GM18520 (cell line): ENCODE results near the gene C2orf68.
"Not testable (repeated sequence)": the region's sequence is repeated elsewhere in the genome, so short reads cannot be mapped to it uniquely, and the experiment has no call there.

Source experiments
- ATAC-seq: cut with Tn5 transposase; IDR thresholded peaks from one replicate; pipeline ENCODE4 v1.9.1; 2021; ENCODE audit not compliant: unreplicated experiment

Gene C2orf68

DNA sequence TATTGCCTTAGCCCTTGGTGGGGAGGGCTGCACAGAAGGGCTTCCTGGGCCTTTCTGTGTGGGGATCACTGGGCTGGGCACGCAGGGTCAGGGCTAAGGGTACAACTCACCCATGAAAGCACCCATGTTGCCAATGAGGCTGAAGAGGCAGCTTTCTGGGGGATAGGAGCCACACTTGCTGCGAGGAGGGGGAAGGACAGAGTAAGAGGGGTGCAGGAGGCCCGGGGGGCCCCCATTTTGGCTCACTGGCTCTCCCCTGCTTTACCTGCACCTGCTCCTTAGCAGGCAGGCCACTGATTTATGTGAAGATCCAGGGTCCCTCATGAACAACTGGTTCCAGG, 11.7 kb downstream of the C2orf68 start:
- ATAC-seq: no peak

DNA sequence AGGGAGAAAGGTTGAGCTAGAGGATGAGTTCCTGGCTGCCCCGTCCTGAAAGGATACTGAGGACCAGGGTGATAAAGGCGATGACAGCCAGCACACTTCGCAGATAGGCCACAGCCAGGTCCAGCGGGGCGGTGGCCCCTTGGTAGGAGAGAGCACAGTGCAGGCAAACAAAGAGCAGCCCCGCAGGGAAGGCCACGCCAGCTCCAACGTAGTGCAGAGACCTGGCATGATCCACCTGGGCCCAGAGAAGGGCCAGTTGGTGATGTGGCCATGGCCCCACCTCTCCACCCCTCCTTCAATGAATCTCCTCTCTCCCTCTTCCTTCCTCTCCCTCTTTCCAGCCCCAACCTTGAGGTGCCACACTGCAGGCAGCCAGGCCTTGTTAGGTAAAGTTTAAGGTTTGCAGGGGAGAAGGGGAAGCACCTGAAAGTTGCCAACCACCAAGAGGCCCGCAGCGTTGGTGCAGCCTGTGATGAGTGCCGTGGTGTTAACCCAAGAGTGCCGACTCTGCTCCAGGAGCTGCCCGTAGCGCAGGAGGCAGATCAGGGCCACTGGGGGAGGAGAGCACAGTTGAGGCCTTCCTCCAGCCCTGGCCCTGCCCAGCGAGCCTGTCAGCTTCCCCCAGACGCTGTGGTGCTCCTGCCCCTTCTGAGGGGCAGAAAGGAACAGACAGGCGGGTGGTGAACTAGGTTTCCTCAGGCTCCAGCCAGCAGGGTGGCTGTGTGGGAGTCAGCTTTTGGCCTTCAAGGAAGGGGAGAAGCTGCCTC, 12.2 kb downstream of the C2orf68 start:
- no peak for ATAC-seq

DNA sequence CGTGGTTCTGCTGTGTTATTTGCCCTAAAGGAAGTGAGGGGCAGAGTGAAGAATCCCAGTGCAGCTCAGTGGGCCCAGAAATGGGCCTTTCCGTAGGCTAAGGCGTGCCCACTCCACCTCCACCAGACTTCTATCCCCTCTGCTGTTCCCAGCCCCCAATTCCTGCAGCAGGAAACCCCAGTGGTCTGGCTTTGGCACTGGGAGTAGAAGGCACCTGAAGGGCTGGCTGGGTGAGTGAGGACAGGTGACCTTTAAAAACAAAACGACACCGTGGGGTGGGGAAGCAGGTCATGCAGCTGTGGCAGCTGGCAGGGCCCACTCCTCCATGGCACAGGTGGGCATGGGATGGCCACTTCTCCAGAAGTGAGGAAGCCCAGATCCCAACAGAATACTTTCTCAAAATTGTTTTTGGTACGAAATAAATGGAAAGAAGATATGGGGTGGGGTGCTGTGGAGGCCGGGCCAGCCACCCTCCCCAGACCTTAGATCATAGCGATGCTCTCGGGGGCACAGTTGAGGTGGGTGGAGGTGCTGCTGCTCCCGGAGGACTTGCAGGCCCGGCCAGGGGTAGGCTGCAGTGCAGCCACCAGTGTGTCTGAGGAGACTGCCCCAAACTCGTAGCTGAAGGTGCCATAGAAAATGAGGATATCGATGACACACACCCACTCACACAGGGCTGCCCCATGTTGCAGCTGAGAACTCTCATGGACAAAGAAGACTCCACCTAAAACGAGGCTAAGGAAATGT, 13.1 kb downstream of the C2orf68 start:
- no peak for ATAC-seq

DNA sequence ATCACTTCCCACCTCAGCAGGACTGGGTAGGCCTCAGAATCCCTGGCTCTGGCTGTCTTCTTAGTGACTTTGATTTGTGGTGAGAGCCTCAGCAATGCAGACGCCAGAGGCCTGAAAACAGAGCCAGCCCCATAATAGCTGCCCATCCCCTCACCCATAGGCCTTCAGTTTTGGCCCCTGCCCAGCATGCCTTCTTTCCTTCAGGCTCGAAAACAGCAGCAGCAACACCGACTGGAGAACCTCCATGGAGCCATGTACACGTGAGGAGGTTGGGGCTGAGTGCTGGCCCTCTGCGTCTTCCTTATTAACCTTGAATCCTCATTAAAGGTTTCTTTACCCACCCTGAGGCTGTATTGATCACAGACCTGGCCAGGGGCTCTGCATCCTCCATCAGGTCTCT, 14.6 kb downstream of the C2orf68 start:
- no peak for ATAC-seq

DNA sequence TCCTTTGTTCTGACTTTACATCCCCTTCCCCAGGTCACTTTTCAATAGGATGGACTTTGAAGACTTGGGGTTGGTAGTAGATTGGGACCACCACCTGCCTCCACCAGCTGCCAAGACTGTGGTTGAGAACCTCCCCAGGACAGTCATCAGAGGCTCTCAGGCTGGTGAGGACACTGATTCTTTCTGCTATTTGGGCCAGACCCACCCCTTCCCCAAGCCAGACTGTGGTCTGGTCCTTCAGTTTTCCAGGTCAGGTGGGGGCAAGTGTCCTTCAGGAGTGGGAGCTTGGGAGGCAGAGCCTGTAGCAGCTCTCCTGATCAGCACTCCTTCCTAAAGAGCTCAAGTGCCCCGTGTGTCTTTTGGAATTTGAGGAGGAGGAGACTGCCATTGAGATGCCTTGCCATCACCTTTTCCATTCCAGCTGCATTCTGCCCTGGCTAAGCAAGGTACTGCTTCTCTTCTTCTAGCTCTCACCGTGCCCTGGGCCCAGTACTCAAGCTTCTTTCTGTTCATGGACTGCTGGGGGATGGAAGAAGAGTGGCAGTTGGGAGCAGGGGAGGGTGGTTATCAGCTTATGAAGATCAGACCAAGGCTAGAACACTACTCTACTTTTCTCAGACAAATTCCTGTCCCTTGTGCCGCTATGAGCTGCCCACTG, 15.3 kb downstream of the C2orf68 start:
- no peak for ATAC-seq

DNA sequence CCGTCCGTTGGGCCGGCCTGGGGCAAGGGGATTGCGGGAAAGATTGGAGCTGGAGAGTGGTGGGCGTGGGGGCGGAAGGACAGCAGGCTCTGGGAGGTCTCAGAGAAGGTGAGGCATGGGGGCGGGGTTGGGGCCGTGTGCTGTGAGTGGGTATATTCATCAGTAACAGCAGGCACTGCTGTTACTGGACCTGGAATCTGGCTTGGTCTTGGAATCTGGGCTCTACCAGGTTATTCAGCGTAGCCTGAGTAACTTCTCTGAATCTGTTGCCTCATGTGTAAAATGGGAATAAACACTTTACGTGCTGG, 15.9 kb downstream of the C2orf68 start:
- ATAC-seq: no peak

DNA sequence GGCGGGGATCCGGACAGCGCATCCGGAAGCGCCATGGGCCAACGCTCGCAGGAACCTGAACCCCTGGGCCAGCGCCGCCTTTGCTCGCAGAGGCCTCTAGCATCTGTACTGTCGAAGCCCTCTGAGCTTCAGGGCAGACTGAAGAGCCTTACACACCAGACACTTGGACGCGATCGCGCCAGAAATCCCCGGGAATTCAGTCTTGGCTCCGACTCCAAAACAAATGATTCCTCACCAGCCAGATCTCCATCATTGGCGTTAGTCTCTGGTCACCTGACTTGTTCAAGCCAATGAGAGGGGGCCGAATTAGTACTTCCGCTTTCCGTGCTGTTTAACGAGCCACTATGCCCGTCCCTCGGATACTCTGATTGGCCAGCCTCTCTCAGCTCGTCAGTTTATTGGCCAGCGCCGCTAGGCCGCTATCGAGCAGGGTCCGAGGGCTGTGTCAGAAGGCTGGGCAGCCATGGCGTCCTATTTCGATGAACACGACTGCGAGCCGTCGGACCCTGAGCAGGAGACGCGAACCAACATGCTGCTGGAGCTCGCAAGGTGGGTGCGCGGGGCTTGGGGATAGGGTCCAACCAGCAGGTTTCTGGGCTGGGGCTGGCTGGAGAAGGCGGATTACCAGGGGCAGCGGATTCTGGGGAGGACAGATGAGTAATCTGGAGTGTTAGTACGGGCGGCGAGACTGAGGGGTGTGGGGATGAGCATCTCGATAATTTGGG, 16.4 kb downstream of the C2orf68 start, which contains the start of gene RNF181:
Gene RNF181 (plus strand): TSS at position 445 of the 725 bp plus-strand sequence. CDS start 19 bp downstream, at position 464.
- ATAC-seq: peak; percentile 99

DNA sequence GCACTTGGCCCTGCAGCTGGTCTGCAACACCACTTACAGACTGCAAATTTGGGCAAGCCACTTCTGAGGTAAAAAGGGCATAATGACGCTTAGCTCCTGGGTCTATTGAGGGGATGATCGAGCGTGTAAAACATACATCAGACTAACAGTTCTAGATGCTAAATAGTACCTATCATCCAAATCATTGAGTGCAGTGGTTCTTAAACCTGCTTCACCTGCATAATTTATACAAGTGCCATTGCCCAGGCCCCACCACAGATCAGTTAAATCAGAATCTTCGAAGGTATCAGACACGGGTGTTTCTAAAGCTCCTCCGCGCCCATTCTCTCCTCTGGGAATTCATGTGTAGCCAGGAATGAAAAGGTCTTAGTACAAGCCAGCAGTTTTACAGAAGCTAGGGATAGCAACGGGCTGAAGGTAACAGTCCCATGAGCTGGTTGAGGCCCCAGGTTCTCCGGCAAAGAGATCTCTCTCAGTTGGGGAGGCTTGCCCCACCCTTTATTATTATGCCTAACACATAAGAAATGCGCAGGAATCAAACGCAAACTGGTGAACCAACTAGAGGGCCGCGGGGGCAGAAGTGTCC, 17.1 kb downstream of the C2orf68 start:
- no peak for ATAC-seq

DNA sequence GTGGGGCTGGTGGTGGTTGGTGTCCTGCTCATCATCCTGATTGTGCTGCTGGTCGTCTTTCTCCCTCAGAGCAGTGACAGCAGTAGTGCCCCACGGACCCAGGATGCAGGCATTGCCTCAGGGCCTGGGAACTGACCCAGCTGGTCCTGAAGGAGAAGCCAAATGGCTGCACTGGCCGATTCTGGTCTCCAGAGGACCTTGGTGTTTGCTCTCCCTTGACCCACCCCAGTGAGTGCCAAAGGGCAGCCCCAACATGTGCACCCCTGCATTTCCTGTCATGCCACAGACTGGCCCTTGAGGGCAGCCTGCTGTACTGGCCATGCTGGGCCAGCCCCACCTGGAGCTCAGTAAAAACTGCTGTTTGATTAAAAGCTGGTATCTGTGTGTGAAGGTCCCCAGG, 18.8 kb downstream of the C2orf68 start:
- no peak for ATAC-seq

DNA sequence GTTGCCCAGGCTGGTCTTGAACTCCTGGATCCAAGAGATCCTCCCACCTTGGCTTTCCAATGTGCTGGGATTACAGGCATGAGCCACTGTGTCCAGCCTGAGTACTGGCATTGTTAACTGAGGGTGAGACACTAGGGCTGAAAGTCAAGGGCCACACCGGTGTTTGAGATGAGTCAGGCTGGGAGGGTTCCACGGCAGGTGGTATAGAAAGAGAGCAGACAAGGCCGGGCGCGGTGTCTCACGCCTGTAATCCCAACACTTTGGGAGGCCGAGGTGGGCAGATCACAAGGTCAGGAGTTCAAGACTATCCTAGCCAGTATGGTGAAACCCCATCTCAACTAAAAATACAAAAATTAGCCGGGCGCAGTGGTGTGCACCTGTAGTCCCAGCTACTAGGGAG, 19.6 kb downstream of the C2orf68 start:
- ATAC-seq: not testable (repeated sequence)

DNA sequence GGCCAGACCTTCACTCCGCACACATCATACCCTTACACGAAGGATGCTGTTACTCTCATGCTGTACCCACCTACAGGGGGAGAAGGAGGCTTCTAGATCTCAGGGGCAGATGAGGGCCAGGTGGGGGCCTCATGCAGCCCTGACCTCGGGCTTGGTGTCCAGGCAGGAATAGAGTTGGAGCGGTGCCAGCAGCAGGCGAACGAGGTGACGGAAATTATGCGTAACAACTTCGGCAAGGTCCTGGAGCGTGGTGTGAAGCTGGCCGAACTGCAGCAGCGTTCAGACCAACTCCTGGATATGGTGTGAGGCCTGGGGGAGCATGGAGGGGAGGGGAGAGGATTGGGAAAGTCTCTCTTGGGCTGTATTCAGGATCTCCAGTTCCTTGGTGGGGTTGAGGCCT, 20.3 kb downstream of the C2orf68 start:
- no peak for ATAC-seq

DNA sequence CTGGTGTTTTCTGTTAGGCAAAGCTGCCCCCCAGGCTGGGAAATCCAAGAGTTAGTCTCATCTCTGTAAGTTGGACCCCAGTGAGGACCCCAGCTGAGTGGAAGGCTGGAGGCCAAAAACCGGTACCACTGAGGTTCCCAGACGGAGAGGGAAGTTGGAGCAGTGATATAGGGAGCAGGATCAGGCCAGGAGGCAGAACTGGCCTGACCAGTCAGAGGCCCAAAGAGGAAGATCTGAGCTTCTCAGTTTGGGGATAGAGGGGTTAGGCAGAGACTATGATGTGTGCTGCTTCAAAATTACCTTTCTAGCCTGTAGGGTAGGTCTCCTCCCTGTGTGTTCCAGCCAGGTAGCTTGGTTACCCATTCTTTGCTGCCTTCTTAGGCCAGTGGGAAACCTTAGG, 20.9 kb downstream of the C2orf68 start:
- no peak for ATAC-seq

DNA sequence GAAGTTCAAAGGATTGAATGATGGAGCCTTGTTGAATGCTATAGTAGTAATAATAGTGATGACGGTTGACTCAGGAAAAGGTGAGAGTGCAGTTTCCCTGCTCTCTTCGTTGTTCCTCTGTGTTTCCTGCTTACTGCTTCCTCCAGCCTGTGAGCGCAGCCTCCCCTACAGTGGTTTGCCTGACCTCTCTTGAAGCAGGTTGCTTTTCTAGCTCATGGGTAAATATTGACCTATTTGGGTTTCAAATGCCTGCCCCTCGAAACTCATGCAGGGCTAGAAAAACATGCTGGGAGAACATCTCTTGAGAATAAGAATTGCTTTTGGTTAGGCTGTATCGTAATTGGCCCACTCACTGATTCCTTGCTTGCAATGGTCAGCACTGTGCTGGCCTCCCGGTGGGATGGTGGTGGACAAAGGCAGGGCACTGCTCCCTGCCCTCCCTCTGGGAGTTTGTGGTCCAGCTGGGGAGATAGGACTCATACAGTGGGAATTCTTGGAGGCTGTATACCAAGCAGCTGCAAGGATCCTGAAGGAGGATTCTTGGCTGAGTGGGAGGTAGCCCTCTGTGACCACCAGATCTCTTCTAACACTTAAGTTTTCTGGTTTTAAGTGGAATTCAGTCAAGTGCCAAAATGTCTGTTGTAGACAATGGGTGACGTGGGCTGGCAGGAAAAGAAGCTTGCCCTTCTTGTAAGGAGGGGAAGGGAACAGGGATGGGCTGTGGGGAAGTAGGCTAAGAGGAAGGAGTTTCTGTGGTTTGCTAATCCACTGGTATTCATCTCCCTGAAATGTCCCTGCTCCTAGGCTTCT, 21.7 kb downstream of the C2orf68 start:
- no peak for ATAC-seq

DNA sequence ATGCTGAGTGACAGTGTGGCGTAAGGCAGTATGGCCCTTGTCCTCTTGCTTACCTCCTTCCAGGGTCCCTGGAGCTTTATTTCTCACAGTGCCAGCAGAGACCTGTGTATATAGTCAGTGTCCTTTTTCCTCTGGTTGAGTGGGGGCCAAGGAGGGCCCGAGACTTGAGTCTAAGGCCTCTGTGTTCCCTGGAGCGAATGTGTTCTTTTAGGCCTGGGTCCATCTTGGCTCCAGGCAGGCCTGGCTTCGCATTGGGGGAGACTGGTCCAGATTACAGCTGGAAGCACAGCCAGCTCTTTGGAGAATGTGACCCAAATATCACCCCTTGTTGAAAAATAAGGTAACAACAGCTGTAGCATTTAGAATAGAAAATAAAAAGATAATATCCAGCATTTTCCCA, 22.7 kb downstream of the C2orf68 start:
- no peak for ATAC-seq

DNA sequence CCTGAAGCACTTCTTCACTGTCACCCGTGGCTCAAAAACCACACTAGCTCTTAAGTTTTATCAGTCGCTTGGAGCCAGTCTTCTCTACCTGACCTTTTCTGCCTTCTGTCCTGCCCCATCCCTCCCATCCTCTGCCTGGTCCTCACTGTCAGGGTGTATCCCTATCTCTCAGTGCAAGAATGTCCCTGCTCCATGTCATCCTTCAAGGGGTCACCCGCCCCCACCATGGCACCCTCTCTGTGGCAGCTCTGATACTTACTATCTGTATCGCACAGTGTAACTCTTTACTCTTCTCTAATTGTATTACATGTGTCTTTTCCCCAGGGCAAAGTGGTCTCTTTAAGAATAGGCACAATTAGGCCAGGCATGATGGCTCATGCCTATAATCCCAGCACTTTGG, 23.2 kb downstream of the C2orf68 start:
- no peak for ATAC-seq

DNA sequence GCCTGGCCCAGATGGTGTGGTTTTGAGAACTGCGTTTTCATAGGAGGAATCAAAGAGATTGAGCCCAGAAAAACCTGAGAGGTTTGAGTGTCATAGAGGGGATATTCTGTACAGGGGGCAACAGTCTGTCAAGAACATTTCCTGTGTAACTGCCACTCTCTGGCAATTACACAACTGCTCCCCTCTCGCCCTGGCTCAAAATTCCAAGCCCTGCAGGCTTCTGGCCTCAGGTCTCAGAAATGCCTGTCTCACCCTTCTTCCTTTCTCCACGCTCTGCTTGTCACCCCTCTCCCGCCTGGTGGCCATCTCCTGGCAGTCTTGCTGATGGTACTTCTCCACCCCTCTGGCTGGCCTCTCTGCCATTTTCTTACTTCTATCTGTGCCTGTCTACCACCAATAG, 23.6 kb downstream of the C2orf68 start:
- no peak for ATAC-seq

DNA sequence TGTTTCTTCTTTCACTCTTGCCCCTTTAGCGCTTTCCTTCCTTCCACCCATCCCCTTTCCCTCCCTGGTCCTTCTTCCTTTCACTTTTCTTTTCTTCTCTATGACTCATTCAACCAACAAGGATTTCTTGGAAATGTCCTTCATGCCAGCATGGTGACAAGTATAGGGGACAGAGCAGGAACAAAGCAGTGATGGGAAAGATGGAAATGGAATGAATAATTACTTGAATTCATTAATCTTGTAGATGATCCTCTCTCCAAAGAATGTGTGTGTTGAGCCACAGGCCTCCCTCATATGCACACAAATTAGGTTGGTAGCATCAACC, 26.1 kb downstream of the C2orf68 start:
- ATAC-seq: no peak

DNA sequence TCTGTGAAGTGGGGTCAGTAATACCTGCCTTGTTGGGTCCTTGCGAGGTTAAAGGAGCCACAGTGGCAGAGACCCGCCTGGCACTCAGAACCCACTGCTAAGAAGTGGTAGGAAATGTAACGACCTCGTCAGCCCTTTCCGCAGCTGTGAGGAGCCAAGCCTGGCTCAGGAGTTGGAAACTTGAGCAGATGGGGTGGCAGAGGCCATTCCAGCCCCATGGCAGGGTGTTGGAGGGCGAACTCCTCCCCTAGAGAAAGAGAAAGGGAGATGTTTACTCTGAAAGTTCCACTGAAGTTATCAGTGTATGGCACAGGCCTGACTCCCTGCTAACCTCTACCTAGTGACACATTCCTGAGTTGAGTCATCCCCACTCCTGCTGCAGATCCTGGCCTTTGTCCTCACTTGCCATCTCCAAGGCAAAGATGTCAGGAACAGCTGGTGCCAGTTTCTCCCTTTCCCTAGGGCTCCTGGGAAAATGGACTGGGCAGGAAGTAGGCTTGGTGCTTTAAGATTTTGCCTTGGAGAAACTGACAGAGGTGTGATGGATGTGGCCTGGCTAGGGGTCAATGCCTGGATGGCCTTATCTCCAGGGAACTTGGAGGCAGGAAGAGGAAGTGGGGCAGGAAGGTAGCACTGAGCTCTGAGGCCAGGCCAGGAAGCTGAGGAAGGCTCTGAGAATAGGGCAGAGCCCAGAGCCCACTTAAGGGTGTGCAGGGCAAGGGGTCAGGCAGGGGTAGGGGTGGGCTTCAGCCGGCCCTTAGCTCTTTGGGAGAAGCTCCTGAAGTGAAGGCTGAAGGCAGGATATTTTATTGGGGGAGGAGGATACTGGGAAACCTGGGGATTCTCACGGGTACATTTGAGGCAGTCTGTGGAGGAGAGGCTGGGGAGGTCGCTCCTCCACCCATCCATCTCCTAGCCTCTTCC, 26.7 kb downstream of the C2orf68 start:
- ATAC-seq: no peak

DNA sequence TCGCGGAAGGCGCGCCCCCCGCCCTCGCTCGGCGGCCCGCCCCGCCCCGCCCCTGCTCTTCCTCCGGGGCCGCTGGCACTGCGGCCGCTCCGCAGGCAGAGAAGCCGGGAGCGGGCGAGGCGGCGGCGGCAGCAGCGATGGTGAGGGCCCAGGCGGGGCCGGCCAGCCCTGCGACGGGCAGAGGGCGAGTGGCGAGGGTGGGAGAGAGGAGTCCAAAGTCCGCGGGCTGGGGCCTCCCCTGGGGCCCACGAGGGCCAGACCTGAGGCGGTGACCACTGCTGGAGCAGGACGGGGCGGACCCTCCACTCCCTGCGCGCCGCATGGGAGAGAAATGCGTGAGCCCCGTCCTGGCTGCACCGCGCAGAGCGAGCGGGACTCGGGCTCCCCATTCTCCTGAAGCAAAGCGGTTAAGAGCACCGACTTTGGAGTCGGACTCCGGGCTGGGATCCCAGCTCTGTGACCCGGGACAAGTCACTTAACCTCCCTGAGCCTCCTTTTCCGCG, 27.5 kb downstream of the C2orf68 start, which contains the start of gene VAMP5:
Gene VAMP5 (plus strand): TSS at position 78 of the 503 bp plus-strand sequence. CDS start 60 bp downstream, at position 138.
- ATAC-seq: no peak
